GM10248 (cell line): ENCODE results near the gene MICAL2.

Experiments used
- CTCF ChIA-PET: fragments of 300-600 bp; sonication (Branson Sonifier 250); formaldehyde crosslinking; extraction: SDS; loops from one replicate; lab custom pipeline; 2021; ENCODE audit warnings: antibody characterized with exemption; lab: Yijun Ruan, JAX
- POLR2A ChIA-PET: fragments of 350-650 bp; sonication (Branson Sonifier 250); formaldehyde crosslinking; extraction: SDS; loops from one replicate; lab custom pipeline; 2020; ENCODE audit warnings: antibody characterized with exemption; lab: Yijun Ruan, JAX
- DNase-seq: peaks from one replicate; pipeline ENCODE4 v3.0.0; 2012; ENCODE audit errors: extremely low spot score
- CTCF ChIP-seq: IDR thresholded peaks from 2 replicates; pipeline ENCODE4 v1.5.1; 2012; ENCODE audit warnings: mild to moderate bottlenecking, low read depth; ENCODE audit errors: extremely low read depth, missing control alignments, control extremely low read depth

The MICAL2 gene

GRCh38 chr11:12235553-12235946 lies 125.2 kb downstream of the MICAL2 start:
- no peak for DNase-seq

GRCh38 chr11:12235947-12236743 lies 125.8 kb downstream of the MICAL2 start:
- peak; percentile 51 for DNase-seq
- TF ChIP-seq CTCF = peak; percentile 54
- POLR2A ChIA-PET = interaction anchor here (0.9 kb wide), 1 partner anchor 1427 kb away, joined by 3 read pairs; the partner anchor contains the start of gene EIF4G2
- CTCF ChIA-PET = interaction anchor here (0.7 to 7.1 kb wide), 49 partner anchors 9 to 1004 kb away, joined by 3 to 66 read pairs (median 4); no protein-coding TSS in a partner anchor

More at GRCh38 chr11:12235553-12235946, 125.2 kb downstream of the MICAL2 start:
- ChIA-PET POLR2A (interaction anchor here (0.9 kb wide), 1 partner anchor 1427 kb away, joined by 3 read pairs; the partner anchor contains the start of gene EIF4G2), CTCF (interaction anchor here (0.9 to 7.1 kb wide), 38 partner anchors 9 to 207 kb away, joined by 3 to 66 read pairs (median 6); no protein-coding TSS in a partner anchor)
- TF ChIP-seq CTCF = no peak

GRCh38 chr11:12236744-12237101 lies 126.3 kb downstream of the MICAL2 start:
- DNase-seq = no peak
- POLR2A ChIA-PET = interaction anchor here (0.5 kb wide), 1 partner anchor 228 kb away, joined by 4 read pairs; no protein-coding TSS in a partner anchor
- CTCF ChIA-PET = interaction anchor here (0.6 to 7.1 kb wide), 45 partner anchors 8 to 1005 kb away, joined by 3 to 66 read pairs (median 4); no protein-coding TSS in a partner anchor
- no peak for TF ChIP-seq CTCF

- no peak for DNase-seq
- no peak for TF ChIP-seq CTCF
- ChIA-PET CTCF (interaction anchor here (0.6 to 7.1 kb wide), 39 partner anchors 11 to 1006 kb away, joined by 3 to 66 read pairs (median 6); no protein-coding TSS in a partner anchor), POLR2A (interaction anchor here (0.5 kb wide), 1 partner anchor 229 kb away, joined by 4 read pairs; no protein-coding TSS in a partner anchor)
Observed at GRCh38 chr11:12237381-12237784, 127.0 kb downstream of the MICAL2 start.

GRCh38 chr11:12238420-12238819 lies 128.0 kb downstream of the MICAL2 start:
- CTCF ChIA-PET = interaction anchor here (2.1 to 7.1 kb wide), 8 partner anchors 10 to 192 kb away, joined by 11 to 66 read pairs (median 27); no protein-coding TSS in a partner anchor
- POLR2A ChIA-PET = no interaction called here
- DNase-seq = no peak
- no peak for TF ChIP-seq CTCF

GRCh38 chr11:12239396-12239795 lies 129.0 kb downstream of the MICAL2 start:
- POLR2A ChIA-PET = no interaction called here
- no peak for DNase-seq
- CTCF ChIA-PET = interaction anchor here (1.2 to 7.1 kb wide), 6 partner anchors 9 to 193 kb away, joined by 3 to 66 read pairs (median 12); no protein-coding TSS in a partner anchor
- TF ChIP-seq CTCF = no peak
